Activated CD4-positive, alpha-beta T cell treated with anti-CD3 and anti-CD28 coated beads, Interleukin-2, amount 50 U/mL, for 24 hours (primary cell): ENCODE results near the gene HIVEP2.
A peak's percentile ranks its signal among the peaks of the same experiment; 100 is the strongest.
"Not testable (repeated sequence)": the region's sequence is repeated elsewhere in the genome, so short reads cannot be mapped to it uniquely, and the experiment has no call there.

Experiments
- DNase-seq, 2 donors: peaks; one replicate each; pipeline ENCODE4 v3.0.0-alpha.2; 2020; ENCODE audit warnings: low read depth in 1 of 2, low spot score in 1 of 2

The HIVEP2 gene, protein sequence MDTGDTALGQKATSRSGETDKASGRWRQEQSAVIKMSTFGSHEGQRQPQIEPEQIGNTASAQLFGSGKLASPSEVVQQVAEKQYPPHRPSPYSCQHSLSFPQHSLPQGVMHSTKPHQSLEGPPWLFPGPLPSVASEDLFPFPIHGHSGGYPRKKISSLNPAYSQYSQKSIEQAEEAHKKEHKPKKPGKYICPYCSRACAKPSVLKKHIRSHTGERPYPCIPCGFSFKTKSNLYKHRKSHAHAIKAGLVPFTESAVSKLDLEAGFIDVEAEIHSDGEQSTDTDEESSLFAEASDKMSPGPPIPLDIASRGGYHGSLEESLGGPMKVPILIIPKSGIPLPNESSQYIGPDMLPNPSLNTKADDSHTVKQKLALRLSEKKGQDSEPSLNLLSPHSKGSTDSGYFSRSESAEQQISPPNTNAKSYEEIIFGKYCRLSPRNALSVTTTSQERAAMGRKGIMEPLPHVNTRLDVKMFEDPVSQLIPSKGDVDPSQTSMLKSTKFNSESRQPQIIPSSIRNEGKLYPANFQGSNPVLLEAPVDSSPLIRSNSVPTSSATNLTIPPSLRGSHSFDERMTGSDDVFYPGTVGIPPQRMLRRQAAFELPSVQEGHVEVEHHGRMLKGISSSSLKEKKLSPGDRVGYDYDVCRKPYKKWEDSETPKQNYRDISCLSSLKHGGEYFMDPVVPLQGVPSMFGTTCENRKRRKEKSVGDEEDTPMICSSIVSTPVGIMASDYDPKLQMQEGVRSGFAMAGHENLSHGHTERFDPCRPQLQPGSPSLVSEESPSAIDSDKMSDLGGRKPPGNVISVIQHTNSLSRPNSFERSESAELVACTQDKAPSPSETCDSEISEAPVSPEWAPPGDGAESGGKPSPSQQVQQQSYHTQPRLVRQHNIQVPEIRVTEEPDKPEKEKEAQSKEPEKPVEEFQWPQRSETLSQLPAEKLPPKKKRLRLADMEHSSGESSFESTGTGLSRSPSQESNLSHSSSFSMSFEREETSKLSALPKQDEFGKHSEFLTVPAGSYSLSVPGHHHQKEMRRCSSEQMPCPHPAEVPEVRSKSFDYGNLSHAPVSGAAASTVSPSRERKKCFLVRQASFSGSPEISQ (N-terminal part only)

GRCh38 chr6:142945049-142945445 lies at the start of gene HIVEP2:
Gene HIVEP2 (minus strand): TSS chr6:142945176. CDS start chr6:142774738, 170,438 bp downstream.
- DNase-seq = peak; percentile 81 to 85

GRCh38 chr6:142993977-142994376 lies 49.0 kb upstream of the HIVEP2 start:
- DNase-seq = no peak

DNA sequence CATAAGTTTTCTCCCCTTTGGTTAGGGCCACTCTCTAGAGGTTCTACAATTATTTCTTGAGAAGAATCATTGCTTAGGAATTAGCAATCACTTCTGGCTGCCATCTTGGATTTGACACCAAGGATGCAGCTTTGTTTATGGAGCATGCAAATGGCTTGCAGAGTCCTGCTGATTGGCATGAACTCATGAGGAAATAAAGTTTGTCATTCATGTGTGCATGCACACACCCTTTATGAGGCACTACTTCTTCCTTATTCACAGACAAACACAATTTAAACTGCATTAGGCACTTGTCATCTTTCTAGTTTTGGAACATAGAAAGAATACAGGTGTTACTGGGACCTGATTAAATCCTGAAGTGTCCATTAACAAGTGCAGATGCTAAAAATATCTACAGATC lies 42.5 kb upstream of the HIVEP2 start:
- DNase-seq = no peak

DNA sequence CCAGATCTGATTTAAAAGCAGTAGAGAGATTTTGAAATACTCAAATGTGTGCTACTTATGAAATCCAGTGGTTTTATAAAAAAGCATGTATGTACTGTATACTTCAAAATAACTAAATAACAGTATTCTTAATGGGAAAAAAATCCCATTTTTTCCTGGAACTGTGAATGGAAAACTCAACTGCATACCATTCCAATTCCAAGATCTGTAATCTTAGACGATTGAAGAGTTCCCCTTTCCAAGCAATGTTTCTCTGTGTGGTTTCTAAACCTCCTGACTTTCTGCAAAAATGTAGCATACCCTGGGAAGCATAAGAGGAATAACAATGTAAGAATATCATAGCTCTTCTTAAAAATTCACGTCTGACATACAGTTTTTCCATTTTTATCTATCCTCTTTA lies 40.3 kb upstream of the HIVEP2 start:
- no peak for DNase-seq

DNA sequence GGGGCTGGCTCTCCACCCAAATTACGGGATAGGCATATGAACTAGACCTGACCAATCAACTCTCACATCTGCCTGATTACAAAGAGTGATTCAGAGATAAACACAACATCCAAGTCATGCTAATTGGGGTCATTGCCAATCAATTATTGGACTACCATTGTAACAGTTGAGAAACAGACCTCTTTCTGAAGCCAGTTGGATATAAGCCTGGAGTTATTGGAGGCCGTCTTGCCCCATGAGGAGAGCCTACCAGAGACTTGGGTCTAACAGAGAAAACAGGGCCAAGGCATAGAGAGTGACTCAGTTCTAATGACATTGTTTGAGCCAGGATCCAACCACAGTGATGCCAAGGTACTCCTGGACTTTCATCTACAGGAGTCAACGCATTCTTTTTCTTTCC lies 39.4 kb upstream of the HIVEP2 start:
- DNase-seq = no peak

DNA sequence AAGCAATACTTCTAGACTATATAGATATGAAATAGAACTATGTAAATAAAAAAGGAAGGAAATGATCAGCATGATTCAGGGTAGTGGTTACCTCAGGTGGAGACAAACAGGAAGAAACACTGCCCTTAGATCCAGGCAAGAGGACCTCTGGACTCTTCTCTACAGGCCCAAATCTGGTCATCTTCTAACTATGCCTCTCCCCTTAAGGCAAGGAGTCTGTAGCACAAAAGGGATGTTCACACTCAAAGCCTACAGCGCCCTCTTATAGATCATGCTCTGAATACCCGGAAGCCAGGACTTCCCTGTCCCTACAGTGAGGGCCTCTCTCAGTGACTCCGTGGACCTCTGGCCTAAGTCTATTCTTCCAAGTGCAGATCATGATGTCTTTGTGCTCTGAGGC lies 30.4 kb upstream of the HIVEP2 start:
- no peak for DNase-seq

DNA sequence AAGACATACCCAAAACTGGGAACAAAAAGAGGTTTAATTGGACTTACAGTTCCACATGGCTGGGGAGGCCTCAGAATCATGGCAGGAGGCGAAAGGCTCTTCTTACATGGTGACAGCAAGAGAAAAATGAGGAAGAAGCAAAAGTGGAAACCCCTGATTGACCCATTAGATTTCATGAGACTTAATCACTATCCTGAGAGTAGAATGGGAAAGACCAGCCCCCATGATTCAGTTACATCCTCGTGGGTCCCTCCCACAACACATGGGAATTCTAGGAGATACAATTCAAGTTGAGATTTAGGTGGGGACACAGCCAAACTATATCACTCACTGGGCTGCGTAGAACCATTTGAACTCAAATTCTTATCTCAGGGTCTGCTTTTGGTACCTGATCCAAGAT lies 26.0 kb upstream of the HIVEP2 start:
- not testable (repeated sequence) for DNase-seq

- DNase-seq = no peak
These were observed 23.6 kb upstream of the HIVEP2 start for GRCh38 chr6:142968601-142969000.

- no peak for DNase-seq
These were observed 21.3 kb upstream of the HIVEP2 start for GRCh38 chr6:142966294-142966693.

- no peak for DNase-seq
These were observed 20.2 kb upstream of the HIVEP2 start for GRCh38 chr6:142965164-142965563.

DNA sequence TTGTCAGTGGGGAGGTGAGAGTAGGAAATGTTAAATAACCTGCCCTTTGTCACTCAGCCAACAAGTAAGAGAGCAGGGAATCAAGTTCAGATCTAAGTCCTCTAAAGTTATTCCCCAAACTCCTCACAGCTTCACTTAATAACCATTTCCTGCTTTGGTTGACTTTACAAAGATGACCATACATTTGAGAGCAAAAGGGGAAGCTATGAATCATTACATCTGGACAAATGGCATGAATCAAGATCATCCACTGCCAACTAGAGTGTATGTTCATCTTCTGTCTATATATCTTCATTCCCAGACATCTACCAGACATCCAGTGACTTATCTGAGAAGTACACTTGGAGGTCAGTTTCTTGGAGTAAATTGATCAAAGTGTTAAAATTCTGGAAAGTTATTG lies 15.1 kb upstream of the HIVEP2 start:
- no peak for DNase-seq

DNA sequence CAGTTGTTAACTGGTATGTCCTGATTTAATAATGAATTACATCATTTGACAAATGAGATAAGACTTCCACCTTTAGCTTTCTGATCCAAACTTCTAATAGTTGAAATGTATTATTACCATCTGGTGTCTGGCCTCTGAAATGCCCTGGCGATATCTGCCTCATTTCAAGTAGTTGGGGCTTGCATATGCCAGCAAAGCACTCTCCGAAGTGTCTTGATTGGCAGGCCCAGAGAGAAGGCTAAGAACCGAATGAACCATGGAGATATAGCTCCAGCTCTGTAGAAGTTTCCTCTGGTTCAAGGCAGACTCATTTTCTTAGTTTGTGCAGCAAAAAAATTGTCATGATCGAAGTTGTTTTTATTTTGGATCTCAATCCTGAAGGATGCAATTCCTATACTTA lies 13.4 kb upstream of the HIVEP2 start:
- no peak for DNase-seq

- DNase-seq = no peak
These were observed 11.8 kb upstream of the HIVEP2 start for GRCh38 chr6:142956726-142957125.

DNA sequence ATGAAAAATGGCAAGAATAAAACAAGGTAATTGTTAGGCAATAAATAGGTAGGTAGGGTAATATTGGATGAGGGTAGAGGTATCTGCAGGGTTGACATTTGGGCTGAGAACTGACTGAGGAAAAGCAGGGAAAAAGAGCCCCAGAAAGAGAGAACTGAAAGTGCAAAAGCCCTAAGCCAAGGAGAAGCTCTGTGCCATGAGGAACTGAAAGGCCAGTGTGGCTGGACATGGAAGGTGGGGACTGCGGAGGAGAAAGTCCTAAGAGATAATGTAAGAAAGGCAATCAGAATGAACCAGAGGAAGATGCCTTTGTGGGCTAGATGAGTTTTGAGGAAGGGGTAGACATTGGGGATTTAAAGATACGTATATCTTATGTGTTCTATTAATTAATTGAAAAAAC lies 9.9 kb upstream of the HIVEP2 start:
- DNase-seq = no peak

- no peak for DNase-seq
These were observed 8.6 kb upstream of the HIVEP2 start for GRCh38 chr6:142953373-142954273.

DNA sequence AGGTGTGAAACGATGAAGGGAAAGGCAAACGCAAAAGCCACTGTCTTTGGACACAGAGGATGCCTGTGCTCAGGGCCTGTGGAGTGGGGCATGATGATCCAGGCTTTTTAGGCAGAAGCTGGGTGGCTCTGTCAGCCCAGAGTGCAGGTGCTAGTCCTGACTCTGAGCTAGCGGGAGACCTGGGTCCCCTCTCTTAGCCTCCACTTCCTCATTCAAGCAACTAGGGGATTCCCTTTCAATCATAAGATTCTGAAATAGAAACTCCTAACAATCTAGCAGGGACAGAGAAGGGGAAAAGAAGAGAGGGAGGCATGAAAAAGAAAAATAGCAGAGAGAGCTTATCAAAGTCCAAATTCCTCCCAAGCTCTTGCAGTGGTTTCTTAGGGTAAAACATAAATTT lies 7.6 kb upstream of the HIVEP2 start:
- DNase-seq = no peak

DNA sequence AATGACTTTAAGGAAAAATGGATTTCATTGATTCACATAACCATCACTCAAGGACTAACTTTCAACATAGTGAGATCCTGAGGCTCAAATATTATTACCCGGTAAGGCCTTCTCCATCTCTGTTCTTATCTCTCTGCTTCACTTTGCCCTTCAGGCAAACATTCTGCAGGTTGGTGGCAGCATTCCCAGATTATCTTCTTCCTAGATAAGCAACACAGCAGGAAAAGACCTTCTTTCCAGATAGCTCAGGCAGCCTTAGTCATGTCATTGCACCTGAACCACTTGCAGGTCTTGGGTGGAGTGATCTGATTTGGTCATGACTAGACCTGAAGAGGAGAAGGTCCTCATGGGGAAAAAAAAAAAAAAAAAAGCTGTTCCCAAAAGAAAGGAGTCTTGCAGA lies 5.3 kb upstream of the HIVEP2 start:
- no peak for DNase-seq

DNA sequence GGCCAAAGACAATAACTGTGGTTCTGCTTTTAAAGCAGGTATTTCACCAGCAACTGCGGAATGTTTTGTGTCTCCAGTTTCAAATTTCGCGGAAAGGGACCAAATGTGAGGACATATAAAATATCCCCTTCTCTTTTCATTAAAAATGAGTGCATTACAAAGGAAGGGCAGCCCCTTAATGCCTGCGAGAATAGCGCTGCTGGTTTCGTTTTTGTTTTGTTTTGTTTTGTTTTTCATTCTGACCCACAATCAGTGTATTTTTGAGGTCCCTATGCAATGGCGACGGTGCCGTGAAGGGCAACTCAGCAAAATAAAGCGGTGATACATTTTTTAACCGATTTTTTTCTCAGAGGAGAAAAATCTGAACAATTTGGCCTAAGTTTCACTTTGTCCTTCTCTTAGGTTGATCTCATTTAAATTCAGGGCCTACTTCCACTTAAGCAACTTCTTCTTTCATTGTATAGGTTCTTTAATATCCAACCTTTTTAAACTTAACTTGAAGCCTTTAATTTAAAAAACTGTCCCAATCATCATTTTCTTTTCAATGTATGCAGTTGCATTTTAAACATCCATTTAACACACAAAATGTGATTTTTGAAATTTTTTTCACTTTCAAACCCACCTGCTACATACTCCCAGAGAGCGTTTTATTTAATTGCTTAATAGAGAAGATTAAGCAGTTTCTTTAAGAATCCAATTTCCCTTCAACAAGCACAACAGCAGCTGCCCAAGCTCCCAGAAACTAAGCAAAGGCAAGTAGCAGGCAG lies 2.9 kb upstream of the HIVEP2 start:
- DNase-seq = no peak

GRCh38 chr6:142946924-142947713 lies 2.1 kb upstream of the HIVEP2 start:
- DNase-seq = peak; percentile 60 to 65
